ENCODE data around the gene TNFRSF14.
"Not testable (repeated sequence)": the region's sequence is repeated elsewhere in the genome, so short reads cannot be mapped to it uniquely, and the experiment has no call there.

TNFRSF14 gene

DNA sequence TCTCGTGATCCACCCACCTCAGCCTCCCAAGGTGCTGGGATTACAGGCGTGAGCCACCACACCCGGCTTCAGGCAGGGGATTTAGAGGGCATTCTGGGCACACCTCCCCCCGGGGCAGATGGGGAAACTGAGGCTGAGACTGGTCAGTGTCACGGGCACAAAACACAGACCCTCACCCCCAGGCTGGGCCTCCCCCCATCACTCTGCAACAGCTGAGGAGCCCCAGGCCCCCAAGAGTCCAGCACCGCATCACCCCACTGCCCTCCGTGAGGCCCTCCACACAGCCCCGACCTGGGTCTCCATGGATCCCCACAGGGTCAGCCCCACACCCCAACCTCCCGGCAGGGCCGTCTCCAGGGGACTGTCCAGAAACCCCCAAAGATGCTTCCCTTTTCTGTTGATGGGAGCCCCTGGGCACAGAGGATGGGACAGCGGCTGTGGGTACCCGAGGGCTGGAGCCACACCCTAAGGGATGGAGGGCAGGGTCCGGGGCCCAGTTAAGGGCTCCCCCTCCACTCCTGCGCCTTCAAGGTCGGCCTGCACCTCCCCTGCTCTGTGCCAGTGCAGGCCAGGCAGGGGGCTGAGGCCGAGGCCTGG is 11.0 kb downstream of the TNFRSF14 start:
- no peak for DNase-seq (ENCODE audit: low read depth in 2 of 2)

DNA sequence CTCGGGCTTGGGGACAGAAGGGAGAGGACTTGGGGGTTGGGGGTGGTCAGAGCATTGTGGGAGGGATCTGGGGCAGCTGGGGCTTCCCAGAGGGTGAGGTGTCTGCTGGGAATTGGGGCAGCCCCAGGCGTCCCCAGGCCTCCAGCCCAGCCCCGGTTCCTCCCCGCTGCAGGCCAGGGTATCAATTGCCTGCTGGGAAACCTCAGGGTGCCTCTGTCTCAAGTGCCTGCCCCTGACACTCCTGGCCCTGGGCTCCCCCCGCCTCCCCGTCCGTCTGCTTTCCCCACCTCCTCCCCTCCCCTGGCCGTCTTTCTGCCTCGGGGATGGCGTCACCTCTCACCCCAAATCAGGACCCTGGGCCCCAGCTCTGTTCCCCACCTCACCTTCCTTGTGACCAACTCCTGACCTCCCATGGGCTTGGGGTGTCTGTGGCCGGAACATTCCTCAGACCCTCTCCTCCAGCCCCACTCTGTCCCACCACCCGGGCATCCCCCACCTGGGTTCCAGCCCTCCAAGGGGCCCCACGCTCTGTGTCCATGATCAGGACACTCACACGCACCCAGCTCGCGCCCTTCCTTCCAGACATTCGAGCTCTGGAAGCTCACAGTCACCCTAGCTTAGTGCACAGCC is 12.1 kb downstream of the TNFRSF14 start:
- DNase-seq (ENCODE audit: low read depth in 2 of 2) = not testable (repeated sequence)

DNA sequence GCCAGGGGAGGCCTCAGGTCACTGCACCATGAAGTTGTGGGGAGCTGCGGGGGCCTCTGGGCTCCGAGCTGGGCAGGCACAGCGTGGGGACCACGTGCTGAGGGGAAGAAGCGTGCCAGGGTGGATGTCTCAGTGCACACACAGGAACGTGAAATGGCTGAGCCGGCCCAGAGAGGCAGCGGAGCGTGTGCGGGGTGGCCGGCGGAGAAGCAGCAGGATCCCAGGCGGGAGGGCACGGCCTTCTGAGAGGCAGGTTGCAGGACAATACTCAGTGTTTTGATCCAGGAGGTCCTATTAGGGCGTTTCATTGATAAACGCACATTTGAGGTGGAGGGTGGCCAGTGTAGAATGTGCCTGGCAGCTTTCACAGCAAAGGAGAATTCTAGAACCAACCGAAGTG is 12.9 kb downstream of the TNFRSF14 start:
- no peak for DNase-seq (ENCODE audit: low read depth in 2 of 2)

DNA sequence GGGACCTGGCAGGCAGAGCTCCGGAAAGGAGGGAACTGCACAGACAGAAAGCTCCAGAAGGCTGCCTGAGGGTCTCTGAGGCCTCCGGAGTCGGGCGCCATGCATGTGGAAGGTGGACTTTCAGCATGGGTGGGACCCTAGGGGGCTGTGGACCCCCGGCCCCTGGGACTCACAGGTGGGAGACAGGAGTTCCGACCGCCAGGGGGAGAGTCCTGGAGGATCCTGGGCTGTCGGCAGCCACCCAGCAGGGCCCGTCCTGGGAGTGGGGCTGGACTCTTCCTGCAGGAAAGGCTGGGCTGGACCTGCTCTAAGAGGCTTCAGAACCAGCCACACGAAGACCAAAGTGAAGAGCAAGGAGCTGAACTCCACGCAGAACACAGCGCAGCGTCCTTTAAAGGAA is 13.5 kb downstream of the TNFRSF14 start:
- not testable (repeated sequence) for DNase-seq (ENCODE audit: low read depth in 2 of 2)

DNA sequence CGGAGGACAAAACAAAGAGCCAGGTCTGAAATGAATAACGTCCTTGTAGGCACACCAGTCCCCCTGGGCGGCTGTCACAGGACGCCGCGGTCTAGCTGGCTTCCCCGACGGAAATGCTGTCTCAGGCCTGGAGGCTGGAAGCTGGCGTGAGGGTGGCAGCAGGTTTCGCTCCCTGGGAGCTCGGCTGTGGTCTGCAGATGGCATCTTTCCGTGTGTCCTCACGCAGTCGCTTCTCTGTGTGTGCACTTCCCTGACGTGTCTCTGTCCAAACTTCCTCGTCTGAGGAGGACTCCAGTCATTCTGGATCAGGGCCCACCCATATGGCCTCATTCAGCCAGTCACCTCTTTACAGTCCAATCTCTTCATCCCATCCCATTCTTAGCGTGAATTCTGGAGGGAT is 14.2 kb downstream of the TNFRSF14 start:
- no peak for DNase-seq (ENCODE audit: low read depth in 2 of 2)

DNA sequence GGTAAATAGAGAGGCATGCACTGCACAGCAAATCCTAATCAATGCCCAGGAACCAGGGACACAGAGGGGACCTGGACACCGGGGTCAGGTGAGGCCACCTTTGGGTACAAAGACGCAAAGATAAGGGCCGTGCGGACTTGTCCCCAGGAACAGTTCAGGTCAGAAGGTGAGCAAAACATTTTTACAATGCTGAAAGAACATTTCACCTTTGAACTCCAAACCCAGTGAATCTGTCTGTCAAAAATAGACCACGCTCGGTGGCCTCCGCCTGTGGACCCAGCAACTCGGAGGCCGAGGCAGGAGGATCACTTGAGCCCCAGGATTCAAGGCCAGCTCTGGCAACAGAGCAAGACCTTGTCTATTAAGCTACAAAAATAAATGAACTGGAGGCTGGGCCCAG is 15.2 kb downstream of the TNFRSF14 start:
- DNase-seq (ENCODE audit: low read depth in 2 of 2) = no peak

DNA sequence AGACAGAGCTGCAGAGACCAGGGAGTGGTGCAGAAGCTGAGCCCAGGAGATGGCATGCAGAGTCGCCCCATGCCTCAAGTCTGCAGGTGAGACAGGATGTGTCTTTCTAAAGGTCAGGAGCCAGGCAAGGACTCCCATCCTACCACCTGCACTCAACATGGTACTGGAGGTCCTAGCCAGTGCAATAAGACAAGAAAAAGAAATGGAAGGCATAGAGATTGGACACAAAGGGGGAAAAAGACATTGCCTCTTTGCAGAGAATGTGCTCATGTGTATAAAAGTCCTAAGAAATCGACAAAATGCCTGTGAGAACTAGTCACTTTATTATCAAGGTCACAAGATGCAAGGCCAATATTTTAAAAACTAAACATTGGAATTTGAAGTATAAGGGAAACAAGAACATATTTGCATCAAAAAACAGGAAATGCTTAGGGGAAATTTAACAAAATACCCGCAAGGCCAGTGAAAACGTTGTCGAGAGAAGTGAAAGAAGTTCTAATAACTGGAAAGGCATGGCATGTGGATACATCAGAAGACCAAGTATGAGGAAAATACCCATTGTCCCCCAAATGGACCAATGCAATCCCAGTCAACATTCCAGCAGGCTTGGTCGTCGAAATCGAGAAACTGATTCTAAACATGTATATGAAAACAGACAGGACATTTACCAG is 17.2 kb downstream of the TNFRSF14 start:
- DNase-seq (ENCODE audit: low read depth in 2 of 2) = no peak

DNA sequence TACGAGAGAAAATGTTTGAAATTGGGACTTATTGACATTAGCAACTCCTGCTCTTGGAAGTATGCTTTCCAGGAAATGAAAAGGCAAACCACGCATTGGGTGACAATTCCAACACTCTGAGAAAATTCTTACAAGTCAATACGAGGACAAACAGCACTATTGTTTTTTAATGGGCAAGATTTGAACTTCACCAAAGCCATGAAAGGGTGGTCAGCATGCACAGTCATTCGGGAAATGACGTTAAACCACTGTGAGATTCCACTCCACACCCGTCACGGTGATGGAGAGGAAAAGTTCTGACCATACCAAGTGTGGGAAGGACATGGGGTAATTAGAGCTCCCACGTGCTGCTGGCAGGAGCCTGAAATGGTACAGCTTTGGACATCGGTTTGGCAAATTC is 18.2 kb downstream of the TNFRSF14 start:
- no peak for DNase-seq (ENCODE audit: low read depth in 2 of 2)

DNA sequence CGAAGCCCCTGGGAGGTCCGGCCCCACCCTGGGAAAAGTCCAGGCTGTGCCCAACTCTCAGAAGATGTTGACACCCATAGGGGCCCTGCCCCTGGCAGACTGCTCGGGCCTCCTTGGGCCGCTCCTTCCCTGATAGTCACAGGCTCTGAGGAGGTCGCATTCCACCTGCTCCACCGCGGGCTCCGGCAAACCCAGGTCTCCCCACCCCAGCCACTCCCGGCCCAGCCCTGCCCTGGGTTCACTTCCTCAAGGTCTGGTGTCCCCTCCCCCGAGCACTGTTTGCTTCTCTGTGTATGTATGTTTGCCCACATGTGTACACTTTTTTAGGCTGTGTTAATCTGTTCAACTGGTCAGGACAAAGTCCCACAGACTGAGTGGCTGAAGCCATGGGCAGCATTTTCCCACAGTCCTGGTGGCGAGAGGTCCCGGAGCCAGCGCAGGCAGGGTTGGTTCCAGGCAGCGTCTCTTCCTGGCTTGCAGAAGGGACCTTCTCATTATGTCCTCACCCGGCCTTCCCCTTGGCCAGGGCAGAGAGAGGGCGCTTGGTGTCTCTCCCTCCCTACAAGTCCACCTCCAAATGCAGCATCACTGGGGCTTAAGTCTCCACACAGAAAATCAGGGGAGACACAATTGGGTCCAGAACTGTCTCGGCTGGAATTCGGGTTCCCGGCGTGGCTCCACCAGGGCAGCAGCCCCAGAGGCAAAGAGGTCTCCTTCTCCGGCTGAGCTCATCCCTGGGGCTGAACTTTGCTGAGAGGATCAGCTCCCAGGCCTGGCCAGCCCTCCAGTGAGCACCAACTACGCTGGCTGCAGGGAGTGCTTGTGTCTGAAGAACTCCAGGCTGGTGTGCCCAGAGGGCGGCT is 19.9 kb downstream of the TNFRSF14 start:
- no peak for DNase-seq (ENCODE audit: low read depth in 2 of 2)

DNA sequence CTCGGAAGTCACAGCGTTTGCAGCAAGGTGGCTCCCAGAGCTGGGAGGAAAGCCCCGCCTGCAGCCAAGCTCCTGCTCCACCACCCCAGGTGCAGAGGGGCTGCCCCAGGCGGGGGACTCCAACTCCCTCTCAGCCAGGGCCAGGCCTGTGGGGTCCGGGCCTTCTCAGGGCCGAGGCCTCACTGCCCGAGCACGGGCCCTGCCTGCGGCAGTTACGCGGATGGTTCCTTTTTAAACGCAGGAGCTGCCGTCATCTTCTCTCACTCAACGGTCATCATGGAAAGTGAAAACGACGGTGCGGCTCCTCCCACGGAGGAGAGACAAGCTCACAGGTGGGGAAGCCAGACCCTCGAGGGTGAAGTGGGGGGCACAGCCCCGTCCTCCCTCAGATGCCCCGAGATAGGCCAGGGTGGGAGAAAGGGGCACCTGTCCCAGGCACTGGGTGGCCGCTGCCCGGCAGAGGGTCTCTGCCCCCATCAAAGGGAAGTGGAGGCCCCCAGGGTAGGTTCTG is 21.4 kb downstream of the TNFRSF14 start:
- not testable (repeated sequence) for DNase-seq (ENCODE audit: low read depth in 2 of 2)

DNA sequence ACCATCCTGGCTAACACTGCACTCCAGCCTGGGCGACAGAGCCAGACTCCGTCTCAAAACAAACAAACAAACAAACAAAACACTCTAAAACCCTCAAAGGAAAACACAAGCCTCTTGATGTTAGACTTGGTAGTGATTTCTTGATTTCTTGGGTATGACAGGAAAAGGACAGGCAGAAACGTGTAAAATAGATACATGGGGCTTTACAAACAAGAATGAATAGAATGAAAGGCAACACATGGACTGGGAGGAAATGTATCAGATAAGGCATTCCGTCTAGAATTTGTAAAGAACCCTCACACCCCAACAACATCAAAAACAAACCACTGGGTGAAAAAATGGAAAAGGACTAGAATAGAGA is 22.6 kb downstream of the TNFRSF14 start:
- DNase-seq (ENCODE audit: low read depth in 2 of 2) = no peak

DNA sequence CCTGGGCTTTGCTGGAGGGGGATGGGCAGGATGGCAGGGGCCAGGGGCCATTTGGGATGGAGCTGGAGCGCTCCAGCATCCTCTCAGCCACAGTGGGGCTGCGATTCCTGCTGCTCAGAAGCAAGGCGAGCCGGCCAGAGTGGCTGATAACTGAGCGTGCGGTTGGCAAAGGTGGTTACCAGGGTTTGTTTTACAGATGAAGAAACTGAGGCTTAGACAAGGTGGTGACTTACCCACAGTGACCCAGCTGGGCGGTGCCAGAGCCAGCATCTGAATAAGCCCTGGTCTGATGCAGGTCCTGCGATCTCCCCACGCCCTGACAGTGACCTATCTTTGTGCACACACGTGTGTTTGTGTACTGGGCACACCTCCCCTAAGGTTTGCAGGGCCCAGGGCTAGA is 24.5 kb downstream of the TNFRSF14 start:
- no peak for DNase-seq (ENCODE audit: low read depth in 2 of 2)

DNA sequence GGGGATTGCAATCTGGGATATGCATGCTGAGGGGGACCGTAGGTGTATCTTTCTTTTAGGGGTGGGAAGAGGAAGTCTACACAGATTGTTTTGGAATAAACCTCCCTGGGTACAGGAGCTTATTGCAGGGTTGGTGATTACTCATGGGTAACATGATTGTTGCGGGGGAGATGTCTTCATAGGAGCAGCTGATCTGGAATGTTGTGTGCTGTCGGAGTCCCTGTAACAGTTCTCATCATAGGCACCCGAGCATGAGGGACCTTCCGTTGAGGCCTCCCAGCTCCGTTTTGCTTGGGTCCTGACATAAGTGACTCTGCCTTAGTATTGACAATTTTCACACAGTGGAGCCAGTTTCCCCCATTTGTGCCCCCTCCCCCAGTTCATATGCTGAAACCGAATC is 26.2 kb downstream of the TNFRSF14 start:
- no peak for DNase-seq (ENCODE audit: low read depth in 2 of 2)

DNA sequence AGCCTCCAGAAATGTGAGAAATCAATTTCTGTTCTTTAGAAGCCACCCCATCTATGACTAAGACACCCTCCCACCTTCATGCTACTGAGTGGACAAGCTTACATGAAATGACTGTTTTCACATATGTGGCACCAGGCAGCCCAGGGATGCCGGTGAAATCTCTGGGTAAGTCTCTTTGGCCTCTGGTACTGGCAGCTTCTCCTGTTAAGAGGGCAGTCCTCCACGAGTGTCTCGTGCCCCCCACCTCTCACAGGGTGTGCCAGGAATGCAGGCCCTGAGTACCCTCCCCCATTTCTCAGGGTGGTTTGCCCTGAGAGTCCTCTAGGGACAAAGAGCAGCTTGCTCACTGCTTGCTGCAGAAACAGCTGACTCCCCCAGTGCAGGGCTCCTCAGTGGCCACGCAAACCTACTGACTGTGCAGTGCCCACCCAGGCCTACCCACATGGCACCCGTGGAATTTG is 27.2 kb downstream of the TNFRSF14 start:
- DNase-seq (ENCODE audit: low read depth in 2 of 2) = no peak

DNA sequence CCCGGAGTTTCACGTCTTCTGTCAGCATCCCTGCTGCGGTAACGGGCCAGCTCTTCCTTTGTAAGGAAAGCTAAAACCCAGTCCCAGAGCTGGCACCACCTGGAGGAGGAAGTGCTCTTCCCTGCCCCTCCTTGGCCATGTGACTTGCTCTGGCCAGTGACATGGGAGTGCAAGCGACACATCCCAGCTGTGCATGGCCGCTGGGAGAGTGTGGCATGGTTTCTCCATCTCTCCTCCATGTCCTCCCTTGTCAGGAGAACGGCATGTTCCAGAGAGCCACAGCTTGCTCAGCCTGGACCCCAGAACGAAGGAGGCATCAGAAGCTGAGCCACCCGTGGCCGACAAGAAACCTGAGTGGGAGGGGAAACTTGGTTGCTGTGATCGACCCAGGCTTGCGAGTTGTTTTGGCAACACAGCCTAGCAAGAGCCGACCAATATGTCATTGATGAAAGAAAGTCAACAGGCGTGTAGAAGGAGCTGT is 27.7 kb downstream of the TNFRSF14 start:
- DNase-seq (ENCODE audit: low read depth in 2 of 2) = no peak

DNA sequence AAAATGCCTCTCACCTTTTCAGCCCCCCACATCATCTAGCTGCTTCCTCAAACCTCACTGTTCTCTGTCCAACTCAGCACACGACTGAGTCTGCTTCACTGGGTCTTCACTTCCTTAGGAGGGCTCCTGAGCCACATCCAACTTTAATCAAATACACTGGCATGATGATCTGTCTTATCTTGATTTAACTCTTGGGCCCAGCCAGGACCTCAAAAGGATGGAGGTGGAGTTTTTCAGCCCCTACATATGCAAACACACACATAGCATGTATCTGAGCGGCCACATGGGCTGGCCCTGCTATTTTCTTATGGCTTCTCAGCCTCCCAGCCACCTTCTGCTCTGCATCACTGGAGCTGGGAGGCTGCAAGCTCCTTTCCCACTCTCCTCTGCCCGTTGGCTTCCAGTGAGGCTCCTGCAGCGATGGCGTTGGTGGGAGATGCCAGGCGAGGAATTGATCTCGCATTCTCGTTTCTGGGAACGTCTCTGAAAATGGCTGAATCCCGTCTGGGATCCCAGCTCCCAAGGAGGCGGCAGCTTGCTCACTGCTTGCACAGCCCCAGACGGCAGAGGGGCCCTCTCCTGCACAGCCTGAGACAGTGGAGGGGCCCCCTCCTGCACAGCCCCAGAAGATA is 28.6 kb downstream of the TNFRSF14 start:
- DNase-seq (ENCODE audit: low read depth in 2 of 2) = no peak

DNA sequence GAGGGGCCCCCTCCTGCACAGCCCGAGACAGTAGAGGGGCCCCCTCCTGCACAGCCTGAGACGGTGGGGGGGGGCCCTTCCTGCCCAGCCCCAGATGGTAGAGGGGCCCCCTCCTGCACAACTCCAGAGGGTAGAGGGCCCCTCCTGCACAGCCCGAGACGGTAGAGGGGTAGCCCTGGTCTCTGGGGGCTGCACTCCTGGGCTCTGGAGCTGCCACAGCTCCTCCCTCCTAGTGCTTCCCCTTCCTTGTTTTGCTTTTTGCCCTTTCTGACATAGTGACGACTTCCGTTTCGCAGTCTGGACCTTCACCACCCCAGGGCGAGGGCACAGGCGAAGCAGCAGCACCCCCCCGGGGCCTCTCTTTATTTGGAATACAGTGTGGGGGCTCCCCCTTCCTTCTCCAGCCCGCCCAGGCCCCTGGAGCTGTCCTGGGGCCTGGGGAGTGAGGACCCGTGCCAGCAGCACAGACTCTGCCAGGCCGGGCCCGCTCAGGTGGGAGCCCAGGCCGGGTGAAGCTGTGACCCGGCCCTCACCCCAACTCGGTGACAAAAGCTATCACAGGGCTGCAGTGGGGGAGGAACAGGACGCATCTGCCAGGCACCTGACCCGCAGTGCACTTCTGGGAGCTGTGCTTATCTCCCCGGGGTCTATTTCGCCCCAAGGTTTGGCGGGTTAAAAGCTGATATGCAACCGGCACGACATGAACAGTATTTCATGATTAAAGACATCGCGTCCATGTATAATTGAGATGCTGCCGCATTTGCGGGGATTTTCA is 29.3 kb downstream of the TNFRSF14 start:
- no peak for DNase-seq (ENCODE audit: low read depth in 2 of 2)

DNA sequence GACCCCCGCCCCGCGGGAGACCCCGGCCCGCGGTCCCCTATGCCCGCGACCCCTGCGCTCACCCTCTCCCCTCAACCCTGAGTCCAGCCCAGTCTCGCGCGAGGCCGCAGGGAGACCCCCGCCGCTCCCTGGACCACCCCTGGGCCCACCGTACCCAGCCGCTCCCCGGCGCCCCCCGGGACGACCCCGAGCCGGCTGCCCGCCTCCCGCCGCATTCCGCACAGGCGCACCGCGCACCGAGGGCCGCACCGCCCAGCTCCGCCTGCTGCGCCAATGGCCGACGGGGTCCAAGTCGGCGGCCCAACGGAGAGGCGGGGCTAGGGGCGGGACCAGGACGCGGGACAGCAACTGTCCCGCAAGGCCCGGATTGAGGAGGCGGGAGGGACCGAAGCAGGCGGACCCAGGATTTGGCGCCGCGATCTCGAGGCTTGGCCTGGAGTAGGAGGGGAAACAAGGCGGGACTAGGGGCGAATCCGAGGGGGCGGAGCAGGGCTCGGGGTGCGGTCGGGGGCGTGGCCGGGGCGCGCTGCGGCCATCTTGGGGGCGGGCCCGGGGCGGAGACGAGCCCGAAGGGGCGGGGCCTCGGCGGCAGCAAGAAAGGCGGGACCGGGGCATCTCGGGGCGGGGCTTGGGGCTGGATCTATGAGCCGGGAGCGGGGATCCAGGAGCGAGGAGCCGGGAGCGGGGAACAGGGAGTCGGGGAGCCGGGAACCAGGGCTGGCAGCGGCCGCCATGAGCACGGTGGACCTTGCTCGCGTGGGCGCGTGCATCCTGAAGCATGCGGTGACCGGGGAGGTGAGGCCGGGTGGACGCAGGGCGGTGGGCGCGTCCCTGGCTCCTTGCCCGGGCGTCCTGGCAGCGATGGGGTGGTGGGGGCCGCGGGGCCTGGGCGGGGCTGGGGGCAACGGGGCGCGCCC is 30.2 kb downstream of the TNFRSF14 start, which contains the start of gene PRXL2B:
Gene PRXL2B, plus strand, starts transcription at position 624 of the 917 bp plus-strand sequence. Its CDS starts 109 bp downstream, at position 733.
- DNase-seq (ENCODE audit: low read depth in 2 of 2) = peak; percentile 98 to 99

DNA sequence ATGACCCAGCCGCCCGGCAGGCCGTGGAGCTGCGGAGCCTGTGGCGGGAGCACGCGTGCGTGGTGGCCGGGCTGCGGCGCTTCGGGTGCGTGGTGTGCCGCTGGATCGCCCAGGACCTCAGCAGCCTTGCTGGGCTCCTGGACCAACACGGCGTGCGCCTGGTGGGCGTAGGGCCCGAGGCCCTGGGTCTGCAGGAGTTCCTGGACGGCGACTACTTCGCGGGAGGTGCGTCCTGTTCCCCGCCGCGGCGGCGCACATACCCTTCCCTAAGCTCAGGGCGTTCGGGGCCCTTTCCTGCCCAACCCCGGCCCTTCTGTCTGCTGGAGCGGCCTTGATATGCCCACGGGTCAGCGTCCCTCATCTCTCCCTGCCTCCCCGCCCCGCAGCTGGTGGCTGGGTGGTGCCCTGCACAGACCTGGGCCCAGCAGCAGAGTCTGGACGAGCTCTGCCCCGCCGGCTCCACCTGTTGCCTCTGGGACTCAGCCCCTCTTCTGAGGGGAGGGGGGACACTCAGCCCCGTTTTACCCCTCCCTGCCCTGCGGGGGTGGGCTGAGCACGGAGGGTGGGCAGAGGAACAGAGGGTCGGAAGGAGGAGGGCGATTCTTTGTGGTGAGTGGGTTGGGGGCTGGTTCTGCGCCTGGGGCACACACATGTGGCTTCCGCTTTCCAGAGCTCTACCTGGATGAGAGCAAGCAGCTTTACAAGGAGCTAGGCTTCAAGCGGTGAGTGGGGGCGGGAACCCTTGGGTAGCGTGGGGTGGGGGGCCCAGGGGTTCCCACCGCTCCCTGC is 31.1 kb downstream of the TNFRSF14 start:
- no peak for DNase-seq (ENCODE audit: low read depth in 2 of 2)

Data from fibroblast of skin of left quadriceps (primary cell).